Activated T-cell treated with anti-CD3 and anti-CD28 coated beads for 24 hours (primary cell): ENCODE measurements around the gene GOLIM4.
"Not testable (repeated sequence)": the region's sequence is repeated elsewhere in the genome, so short reads cannot be mapped to it uniquely, and the experiment has no call there.

ENCODE experiments used
- DNase-seq: peaks from one replicate; pipeline ENCODE4 v3.0.0-alpha.2; 2020; ENCODE audit warnings: low read depth

GOLIM4 gene, protein sequence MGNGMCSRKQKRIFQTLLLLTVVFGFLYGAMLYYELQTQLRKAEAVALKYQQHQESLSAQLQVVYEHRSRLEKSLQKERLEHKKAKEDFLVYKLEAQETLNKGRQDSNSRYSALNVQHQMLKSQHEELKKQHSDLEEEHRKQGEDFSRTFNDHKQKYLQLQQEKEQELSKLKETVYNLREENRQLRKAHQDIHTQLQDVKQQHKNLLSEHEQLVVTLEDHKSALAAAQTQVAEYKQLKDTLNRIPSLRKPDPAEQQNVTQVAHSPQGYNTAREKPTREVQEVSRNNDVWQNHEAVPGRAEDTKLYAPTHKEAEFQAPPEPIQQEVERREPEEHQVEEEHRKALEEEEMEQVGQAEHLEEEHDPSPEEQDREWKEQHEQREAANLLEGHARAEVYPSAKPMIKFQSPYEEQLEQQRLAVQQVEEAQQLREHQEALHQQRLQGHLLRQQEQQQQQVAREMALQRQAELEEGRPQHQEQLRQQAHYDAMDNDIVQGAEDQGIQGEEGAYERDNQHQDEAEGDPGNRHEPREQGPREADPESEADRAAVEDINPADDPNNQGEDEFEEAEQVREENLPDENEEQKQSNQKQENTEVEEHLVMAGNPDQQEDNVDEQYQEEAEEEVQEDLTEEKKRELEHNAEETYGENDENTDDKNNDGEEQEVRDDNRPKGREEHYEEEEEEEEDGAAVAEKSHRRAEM

GRCh38 chr3:168095611-168096209 lies at the start of gene GOLIM4:
TSS of gene GOLIM4 (minus strand) at chr3:168095924. CDS start at chr3:168095285, 639 bp downstream.
- DNase-seq: peak; percentile 36

GRCh38 chr3:168141405-168141998 lies 45.8 kb upstream of the GOLIM4 start:
- DNase-seq: no peak

- no peak for DNase-seq
Observed at GRCh38 chr3:168139947-168140346, 44.2 kb upstream of the GOLIM4 start.

DNA sequence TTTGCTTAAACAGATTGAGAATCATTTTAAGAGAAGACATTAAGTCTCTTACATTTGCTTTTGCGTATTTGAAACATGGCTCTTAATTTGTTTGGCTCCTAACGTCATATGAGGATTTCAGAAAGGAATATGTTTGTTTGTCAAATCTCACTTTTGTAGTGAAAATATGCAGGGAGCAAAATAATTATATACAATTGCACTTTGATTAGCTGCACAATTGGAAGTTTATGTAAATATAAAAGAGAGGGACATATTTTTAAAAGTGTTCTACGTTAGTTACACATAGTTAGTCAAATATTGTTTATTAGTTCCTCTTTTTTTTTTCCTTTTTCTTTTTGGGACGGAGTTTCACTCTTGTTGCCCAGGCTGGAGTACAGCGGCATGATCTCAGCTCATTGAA lies 42.7 kb upstream of the GOLIM4 start:
- DNase-seq: no peak

DNA sequence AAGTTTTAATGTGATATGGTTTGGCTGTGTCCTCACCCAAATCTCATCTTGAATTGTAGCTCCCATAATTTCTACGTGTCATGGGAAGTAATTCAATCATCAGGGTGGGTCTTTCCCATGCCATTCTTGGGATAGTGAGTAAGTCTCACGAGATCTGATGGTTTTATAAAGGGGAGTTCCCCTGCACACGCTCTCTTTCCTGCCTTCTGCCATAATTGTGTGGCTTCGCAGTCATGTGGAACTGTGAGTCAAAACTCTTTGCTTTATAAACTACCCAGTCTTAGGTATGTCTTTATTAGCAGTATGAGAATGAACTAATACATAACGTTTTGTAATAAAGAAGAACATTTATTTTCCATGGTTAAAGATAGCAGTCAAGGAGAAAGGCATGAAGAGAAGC lies 39.2 kb upstream of the GOLIM4 start:
- no peak for DNase-seq

DNA sequence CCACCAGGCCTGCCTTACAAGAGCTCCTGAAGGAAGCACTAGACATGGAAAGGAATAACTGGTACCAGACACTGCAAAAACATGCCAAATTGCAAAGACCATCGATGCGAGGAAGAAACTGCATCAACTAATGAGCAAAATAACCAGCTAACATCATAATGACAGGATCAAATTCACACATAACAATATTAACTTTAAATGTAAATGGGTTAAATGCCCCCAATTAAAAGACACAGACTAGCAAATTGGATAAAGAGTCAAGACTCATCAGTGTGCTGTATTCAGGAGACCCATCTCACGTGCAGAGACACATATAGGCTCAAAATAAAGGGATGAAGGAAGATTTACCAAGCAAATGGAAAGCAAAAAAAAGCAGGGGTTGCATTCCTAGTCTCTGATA lies 34.5 kb upstream of the GOLIM4 start:
- not testable (repeated sequence) for DNase-seq

GRCh38 chr3:168128463-168128862 lies 32.7 kb upstream of the GOLIM4 start:
- DNase-seq: not testable (repeated sequence)

DNA sequence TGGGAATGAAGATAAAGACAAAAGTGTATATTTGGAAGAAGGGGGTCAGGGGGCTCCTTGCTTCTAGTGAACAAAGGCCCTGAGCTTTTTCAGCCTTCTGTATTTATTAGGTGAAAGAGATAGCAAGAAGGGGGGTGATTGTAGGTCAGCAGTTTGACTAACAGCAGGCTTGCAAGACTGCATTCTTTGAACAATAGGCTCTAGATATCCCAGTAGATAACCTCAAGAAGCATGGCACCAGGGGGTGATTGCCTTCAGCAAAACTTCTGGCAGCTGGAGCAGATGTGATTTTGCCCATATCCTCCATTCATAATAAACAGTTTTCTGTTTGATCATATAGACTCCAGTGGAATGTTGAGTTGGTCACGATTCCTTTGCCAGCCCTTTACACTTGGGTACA lies 31.7 kb upstream of the GOLIM4 start:
- DNase-seq: no peak

DNA sequence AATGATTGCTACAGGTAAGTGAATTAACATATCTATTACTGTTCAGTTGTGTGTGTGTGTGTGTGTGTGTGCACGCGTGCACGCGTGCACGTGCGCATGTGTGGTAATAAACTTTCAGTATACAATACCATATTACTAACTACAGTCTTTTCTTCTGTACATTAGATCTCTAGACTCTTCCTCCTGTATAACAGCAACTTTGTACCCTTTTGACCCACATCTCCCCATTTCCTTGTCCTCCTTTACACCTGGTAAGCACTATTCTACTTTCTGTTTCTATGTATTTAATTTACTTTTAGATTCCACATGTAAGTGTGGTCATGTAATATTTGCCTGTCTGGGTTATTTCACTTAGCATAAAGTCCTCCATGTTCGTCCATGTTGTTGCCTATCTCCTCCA lies 29.1 kb upstream of the GOLIM4 start:
- DNase-seq: no peak

DNA sequence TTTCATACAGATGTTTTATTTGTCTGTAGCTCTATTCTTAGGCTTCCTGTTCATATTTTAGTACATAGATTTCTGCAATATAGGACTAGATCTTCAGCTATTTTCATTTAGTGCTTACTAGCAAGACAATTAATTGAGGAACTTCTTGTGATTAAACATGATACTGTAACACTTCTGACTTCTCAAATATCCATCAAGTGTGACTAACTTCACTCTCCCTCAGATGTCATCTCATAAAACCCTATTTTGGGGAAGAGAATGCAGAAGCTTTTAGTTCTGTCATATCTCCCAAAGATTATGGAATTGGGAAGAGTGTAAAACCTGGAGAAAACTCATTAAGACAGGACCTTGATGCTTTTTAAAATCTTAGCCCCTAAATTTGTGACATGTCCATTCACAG lies 28.6 kb upstream of the GOLIM4 start:
- no peak for DNase-seq

- no peak for DNase-seq
Observed at GRCh38 chr3:168123201-168124176, 27.8 kb upstream of the GOLIM4 start.

DNA sequence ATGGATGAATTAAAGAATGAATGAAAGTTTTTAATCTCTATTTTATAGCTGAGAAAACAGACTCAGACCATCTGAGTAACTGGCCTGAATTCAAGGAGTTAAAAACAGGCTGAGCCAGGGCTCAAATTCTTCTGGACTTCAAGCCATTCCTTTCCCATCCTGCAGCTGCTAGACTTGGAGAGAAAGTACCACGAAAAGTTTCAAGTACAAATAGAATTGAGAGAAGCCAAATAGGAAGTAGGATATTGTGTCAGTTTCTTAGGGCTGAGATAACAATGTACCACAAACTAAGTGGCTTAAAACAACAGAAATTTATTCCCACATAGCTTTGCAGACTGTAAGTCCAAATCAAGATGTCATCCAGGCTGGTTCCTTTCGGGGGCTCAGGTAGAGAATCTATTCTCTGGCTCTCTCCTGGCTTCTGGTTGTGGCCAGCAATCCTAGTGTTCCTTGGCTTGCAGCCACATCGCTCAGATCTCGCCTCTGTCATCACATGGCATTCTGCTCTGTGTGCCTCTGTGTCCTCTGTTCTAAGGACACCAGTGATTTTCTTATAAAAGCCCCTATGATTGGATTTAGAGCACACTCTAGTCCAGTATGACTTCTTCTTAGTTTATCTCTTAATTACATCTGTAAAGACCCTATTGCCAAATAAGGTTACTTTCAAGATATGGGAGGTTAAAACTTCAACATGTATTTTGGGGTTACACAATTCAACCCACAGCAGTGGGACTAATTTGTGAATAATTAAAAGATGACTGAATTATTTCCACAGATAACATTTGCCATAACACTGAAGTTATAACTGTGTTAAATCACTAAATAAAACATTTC lies 25.7 kb upstream of the GOLIM4 start:
- DNase-seq: no peak

GRCh38 chr3:168117853-168118313 lies 22.2 kb upstream of the GOLIM4 start:
- no peak for DNase-seq

GRCh38 chr3:168117059-168117458 lies 21.3 kb upstream of the GOLIM4 start:
- no peak for DNase-seq

DNA sequence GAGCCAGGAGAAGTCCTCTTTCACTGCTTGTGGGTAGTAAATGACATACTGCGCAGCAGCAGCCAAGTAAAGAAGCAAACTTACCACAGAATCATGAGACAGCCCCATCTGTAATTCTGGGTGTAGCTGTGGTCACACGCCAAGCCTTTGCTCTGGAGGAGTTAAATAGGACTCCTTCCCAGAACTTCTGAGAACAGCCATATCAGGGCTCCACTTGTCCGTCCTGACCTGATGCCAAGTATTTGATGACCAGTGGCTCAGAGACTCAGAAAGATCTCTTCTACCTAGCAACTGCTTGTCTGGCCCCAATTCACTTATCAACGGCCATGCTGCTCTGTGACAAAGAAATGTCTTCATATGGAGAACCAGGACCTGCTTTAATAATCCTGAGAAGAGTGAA lies 20.6 kb upstream of the GOLIM4 start:
- DNase-seq: no peak

GRCh38 chr3:168113848-168114247 lies 18.1 kb upstream of the GOLIM4 start:
- no peak for DNase-seq

- DNase-seq: no peak
Observed at GRCh38 chr3:168112894-168113293, 17.2 kb upstream of the GOLIM4 start.

- no peak for DNase-seq
Observed at GRCh38 chr3:168104361-168104760, 8.6 kb upstream of the GOLIM4 start.

GRCh38 chr3:168102735-168103410 lies 7.1 kb upstream of the GOLIM4 start:
- no peak for DNase-seq
